ENCODE results near the gene UBE2V1.
"Not testable (repeated sequence)": the region's sequence is repeated elsewhere in the genome, so short reads cannot be mapped to it uniquely, and the experiment has no call there.

The UBE2V1 gene

DNA sequence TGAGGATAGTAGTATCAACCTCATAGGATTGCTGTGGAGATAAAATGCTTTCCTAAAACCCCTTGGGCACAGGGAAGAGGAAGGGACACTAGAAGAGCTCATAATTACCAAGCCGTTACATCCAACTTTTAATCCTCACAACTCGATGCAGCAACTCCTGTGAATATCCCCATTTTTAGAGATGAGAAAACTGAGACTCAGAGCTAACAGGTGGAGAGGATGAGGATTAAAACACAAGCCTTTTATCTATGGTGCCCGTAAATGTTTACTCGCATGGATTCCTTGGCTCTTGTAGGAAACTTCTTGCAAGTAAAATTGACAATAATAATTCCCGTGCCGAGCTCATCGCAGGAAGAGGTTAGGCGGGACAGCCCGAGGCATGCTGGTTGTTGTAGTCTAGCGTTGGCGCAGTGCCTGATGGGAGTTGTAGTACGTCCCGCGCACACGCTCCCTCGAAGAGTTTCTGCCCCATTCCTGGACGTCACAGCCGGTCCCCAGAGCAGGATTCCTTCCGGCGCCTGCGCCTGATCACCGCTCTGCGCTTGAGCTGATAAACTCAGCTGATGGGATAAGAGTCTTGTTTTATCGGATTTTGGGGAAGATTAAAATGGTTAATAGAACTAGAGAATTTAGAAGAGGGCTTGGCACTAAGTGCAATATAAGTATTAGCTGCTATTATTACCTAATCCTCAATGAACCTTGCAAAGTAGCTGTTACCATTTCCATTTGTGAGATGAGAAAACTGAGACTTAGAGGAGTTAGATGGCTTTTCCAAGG, 2.8 kb upstream of the UBE2V1 start:
- in situ Hi-C loops (cut with HindIII; ENCODE audit: low sequenced_read_pairs) = no loop called here

- in situ Hi-C loops (cut with HindIII; ENCODE audit: low sequenced_read_pairs) = no loop called here
Measured at GRCh38 chr20:50115041-50115512, 2.1 kb upstream of the UBE2V1 start.

DNA sequence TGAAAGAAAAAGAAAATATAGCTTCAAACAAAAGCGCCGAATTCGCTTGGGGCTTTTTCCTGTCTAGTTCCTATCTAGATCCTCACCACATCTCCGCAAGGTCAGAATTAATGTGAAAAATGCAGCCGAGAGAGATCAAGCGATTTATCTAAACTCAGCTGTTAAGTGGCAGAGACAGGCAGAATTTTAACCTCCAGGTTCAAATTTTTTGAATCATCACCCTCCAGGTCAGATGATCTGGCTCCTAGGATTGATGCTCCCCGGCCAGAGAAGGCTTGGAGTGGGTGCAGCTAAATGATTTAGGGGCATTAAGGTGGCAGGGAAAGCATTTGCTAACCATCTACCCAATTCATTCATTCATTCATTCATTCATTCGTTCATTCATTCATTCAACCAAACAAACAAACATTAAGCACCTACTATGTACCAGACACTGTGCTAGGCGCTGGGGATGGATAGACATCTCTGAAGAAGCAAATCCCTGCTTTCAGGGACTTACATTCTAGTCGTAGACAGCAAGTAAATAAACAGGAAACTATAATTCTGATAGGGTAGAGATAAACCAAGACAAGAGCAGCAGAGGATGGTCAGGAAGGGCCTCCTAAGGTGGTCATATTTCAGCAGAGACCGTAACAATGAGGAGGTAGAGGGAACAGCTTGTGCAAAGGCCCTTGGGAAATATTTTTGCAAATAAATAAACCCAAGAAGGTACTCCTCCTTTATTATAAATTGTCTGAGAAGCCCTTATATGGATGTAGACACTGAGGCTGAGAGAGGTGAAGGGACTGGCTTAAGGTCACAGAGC, 672 bp upstream of the UBE2V1 start:
- in situ Hi-C loops (cut with HindIII; ENCODE audit: low sequenced_read_pairs) = no loop called here

DNA sequence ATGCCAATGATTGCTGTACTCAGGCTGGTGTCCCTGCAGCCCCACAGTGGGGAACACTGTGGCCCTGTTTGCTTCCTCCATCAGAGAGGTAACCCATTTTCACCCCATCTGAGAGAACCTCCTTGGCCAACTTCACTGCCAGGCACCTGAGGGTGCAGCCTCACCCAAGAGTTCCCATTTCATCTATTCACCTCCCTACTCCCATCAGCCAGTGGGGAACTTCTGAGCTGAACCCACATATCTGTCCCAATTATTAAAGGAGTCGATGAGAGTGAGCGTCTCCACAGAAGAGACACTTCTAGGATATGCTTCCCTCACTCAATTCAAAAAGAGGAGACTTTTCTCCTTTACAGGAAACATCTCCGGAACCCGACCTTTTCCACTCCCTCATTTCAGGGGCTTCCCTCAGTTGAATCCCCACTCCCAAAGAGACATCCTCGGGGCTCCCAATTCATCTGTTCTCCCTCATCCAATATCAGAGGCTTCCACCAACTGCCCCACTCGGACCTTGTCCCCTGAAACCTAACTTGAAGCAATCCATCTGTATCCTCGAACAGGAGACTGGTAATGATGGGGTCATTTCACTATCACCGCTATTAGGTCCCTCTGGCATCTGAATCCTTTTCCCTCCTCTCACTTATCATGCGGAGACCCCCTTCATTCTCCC, 988 bp downstream of the UBE2V1 start:
- in situ Hi-C loops (cut with HindIII; ENCODE audit: low sequenced_read_pairs) = no loop called here

GRCh38 chr20:50111120-50111828, 1.7 kb downstream of the UBE2V1 start:
- in situ Hi-C loops (cut with HindIII; ENCODE audit: low sequenced_read_pairs) = no loop called here

- in situ Hi-C loops (cut with HindIII; ENCODE audit: low sequenced_read_pairs) = no loop called here
Measured at GRCh38 chr20:50110141-50111047, 2.6 kb downstream of the UBE2V1 start.

DNA sequence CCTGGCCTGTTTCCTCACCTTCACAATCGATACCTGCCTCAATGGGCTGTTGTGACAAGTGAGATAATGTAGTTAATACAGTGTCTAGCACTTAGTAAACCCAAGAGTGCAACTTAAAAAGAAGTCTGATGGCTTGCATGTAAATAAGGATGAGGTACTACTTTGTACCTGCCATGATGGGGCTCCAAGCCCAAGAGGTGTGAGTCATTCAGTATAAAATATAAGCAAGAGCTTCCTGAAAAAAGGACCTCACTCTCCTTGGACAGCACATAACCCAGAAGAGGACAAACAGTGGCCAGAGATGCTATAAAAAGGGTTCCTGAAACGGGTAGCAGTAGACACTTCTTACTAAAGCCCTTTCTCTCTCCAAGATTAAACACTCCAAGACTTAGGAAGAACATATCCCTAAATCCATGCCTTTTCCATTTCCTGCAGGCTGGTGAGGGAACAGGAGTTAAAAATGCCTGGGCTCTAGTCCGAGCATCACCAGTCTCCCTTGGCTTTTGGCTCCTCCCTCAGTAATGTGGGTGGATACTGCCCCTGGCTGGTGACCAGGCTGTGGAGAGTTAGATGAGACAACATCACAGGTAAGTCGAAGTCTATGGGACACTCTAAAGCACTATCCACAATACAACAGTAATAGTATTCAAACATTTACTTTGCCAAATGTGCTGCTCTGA, 4.3 kb downstream of the UBE2V1 start:
- in situ Hi-C loops (cut with HindIII; ENCODE audit: low sequenced_read_pairs) = no loop called here

GRCh38 chr20:50107796-50108331, 5.1 kb downstream of the UBE2V1 start:
- in situ Hi-C loops (cut with HindIII; ENCODE audit: low sequenced_read_pairs) = no loop called here

- in situ Hi-C loops (cut with HindIII; ENCODE audit: low sequenced_read_pairs) = no loop called here
Measured at GRCh38 chr20:50107086-50107660, 5.8 kb downstream of the UBE2V1 start.

GRCh38 chr20:50106669-50107068, 6.3 kb downstream of the UBE2V1 start:
- in situ Hi-C loops (cut with HindIII; ENCODE audit: low sequenced_read_pairs) = not testable (repeated sequence)

DNA sequence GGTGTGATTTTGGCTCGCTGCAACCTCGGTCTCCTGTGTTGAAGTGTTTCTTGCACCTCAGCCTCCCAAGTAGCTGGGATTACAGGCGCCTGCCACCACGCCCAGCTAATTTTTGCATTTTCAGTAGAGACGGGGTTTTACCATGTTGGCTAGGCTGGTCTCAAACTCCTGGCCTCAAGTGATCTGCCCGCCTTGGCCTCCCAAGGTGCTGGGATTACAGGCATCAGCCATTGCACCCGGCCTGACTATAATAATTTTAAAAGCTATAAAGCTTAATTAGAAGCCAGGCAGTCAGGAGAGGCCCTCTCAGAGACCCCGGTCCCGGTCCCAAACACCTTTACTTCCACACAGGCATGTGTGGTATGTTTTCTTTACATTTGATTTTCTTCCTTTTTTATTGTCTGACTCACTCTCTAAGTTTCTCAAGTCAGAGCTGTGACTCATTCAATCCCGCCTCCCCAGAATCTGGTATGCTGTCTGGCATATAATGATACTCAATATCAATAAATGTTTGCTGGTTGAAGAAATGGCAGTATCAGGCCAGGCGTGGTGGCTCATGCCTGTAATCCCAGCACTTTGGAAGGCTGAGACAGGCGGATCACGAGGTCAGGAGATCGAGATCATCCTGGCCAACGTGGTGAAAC, 9.4 kb downstream of the UBE2V1 start:
- in situ Hi-C loops (cut with HindIII; ENCODE audit: low sequenced_read_pairs) = not testable (repeated sequence)

DNA sequence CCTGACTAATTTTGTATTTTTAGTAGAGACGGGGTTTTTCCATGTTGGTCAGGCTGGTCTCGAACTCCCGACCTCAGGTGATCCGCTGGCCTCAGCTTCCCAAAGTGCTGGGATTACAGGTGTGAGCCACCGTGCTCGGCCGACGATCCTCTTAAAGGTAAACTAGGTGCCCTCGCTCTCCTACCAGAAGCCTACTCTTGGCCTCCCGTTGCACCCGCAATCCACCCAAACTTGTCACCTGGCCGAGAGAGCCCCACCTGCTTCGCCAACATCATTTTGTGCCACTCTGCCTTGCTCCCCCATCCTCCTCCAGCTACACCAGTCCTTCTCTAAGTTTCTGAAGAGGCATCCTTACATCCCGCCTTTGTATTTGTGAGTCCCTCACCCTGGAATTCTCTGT, 10.4 kb downstream of the UBE2V1 start:
- in situ Hi-C loops (cut with HindIII; ENCODE audit: low sequenced_read_pairs) = not testable (repeated sequence)

GRCh38 chr20:50101887-50102286, 11.1 kb downstream of the UBE2V1 start:
- in situ Hi-C loops (cut with HindIII; ENCODE audit: low sequenced_read_pairs) = no loop called here

- in situ Hi-C loops (cut with HindIII; ENCODE audit: low sequenced_read_pairs) = no loop called here
Measured at GRCh38 chr20:50101281-50101680, 11.7 kb downstream of the UBE2V1 start.

GRCh38 chr20:50100552-50100951, 12.4 kb downstream of the UBE2V1 start:
- in situ Hi-C loops (cut with HindIII; ENCODE audit: low sequenced_read_pairs) = no loop called here

GRCh38 chr20:50099565-50099991, 13.4 kb downstream of the UBE2V1 start:
- in situ Hi-C loops (cut with HindIII; ENCODE audit: low sequenced_read_pairs) = no loop called here

GRCh38 chr20:50099113-50099512, 13.8 kb downstream of the UBE2V1 start:
- in situ Hi-C loops (cut with HindIII; ENCODE audit: low sequenced_read_pairs) = no loop called here

GRCh38 chr20:50098259-50098658, 14.7 kb downstream of the UBE2V1 start:
- in situ Hi-C loops (cut with HindIII; ENCODE audit: low sequenced_read_pairs) = no loop called here
